ENCODE results near the gene DSN1.

DNA sequence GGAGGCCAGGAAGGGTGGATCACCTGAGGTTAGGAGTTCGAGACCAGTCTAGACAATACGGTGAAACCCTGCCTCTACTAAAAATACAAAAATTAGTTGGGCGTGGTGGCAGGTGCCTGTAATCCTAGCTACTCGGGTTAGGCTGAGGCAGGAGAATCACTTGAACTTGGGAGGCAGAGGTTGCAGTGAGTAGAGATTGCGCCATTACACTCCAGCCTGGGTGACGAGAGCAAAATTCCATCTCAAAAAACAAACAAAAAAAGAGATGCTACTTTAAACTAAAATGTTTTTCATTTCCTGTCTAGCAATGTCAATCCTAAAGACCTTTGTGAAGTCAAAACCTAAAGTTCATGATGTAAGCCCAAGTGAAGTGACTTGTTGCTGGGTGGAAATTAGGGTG is 12.9 kb downstream of the DSN1 start:
- TF ChIP-seq EZH2 (IDR thresholded peaks at IDR 0.05; ENCODE audit: borderline replicate concordance, low read depth, low read length, severe bottlenecking), result no peak
- TF ChIP-seq, protein P1, sequence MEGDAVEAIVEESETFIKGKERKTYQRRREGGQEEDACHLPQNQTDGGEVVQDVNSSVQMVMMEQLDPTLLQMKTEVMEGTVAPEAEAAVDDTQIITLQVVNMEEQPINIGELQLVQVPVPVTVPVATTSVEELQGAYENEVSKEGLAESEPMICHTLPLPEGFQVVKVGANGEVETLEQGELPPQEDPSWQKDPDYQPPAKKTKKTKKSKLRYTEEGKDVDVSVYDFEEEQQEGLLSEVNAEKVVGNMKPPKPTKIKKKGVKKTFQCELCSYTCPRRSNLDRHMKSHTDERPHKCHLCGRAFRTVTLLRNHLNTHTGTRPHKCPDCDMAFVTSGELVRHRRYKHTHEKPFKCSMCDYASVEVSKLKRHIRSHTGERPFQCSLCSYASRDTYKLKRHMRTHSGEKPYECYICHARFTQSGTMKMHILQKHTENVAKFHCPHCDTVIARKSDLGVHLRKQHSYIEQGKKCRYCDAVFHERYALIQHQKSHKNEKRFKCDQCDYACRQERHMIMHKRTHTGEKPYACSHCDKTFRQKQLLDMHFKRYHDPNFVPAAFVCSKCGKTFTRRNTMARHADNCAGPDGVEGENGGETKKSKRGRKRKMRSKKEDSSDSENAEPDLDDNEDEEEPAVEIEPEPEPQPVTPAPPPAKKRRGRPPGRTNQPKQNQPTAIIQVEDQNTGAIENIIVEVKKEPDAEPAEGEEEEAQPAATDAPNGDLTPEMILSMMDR (IDR thresholded peaks at IDR 0.05; ENCODE audit: extremely low read depth in 1 of 2, insufficient read depth in 1 of 2, low read depth in 1 of 2, low read length in 2 of 2), result no peak
- TF ChIP-seq, protein P2, sequence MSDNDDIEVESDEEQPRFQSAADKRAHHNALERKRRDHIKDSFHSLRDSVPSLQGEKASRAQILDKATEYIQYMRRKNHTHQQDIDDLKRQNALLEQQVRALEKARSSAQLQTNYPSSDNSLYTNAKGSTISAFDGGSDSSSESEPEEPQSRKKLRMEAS (IDR thresholded peaks at IDR 0.05; ENCODE audit: insufficient read depth, insufficient read length), result no peak
